ENCODE measurements around the gene DROSHA. TPM values are rescaled to one million over a fixed set of nuclear protein-coding genes. Genes with fewer than 3 reads are reported as not detected.
A peak's percentile ranks its signal among the peaks of the same experiment; 100 is the strongest.

DROSHA gene
- total and polyA plus RNA-seq, 8 donors = 25.2 to 77.2 (median 44.0) TPM

GRCh38 chr5:31412324-31412723, 119.6 kb downstream of the DROSHA start:
- intact Hi-C loops (cut with DNase I; ENCODE audit: low total_unique reads) = no loop called here
- Histone ChIP-seq H3K27ac (no peak overlapping the region), H3K27me3 (no peaks in the 10 kb centered on the region), H3K36me3 (peaks cover 3 to 92% (median 84%) of the 10 kb centered on the region in 4 donors), H3K4me1 (no peaks in the 10 kb centered on the region), H3K4me3 (no peak overlapping the region), H3K9me3 (no peaks in the 10 kb centered on the region)
- DNase-seq = peak in 1 of 2 donors; percentile 6
- WGBS, 5 donors = 68 to 81% (median 72%) methylated on average over 1 of the region's 1 CpG
- no peak for TF ChIP-seq POLR2AphosphoS5 (IDR thresholded peaks at IDR 0.05)
- TF ChIP-seq POLR2A (IDR thresholded peaks at IDR 0.05) = no peak
- TF ChIP-seq EP300 (IDR thresholded peaks at IDR 0.05) = no peak

GRCh38 chr5:31410089-31410488, 121.8 kb downstream of the DROSHA start:
- Histone ChIP-seq H3K36me3 (peaks cover 18 to 90% (median 82%) of the 10 kb centered on the region in 4 donors), H3K27me3 (no peaks in the 10 kb centered on the region), H3K4me1 (no peaks in the 10 kb centered on the region), H3K9me3 (no peaks in the 10 kb centered on the region), H3K27ac (no peak overlapping the region), H3K4me3 (no peak overlapping the region)
- DNase-seq = no peak
- intact Hi-C loops (cut with DNase I; ENCODE audit: low total_unique reads) = no loop called here
- 89 to 98% (median 95%) methylated on average over 5 of the region's 5 CpGs for WGBS, 5 donors
- TF ChIP-seq CTCF (IDR thresholded peaks at IDR 0.05) = no peak
- no peak for TF ChIP-seq POLR2A (IDR thresholded peaks at IDR 0.05)
- no peak for TF ChIP-seq EP300 (IDR thresholded peaks at IDR 0.05)
- TF ChIP-seq POLR2AphosphoS5 (IDR thresholded peaks at IDR 0.05) = no peak

GRCh38 chr5:31408814-31409213, 123.1 kb downstream of the DROSHA start:
- peak in 1 of 2 donors; percentile 34 for DNase-seq
- no peak for TF ChIP-seq EP300 (IDR thresholded peaks at IDR 0.05)
- TF ChIP-seq POLR2A (IDR thresholded peaks at IDR 0.05) = no peak
- TF ChIP-seq POLR2AphosphoS5 (IDR thresholded peaks at IDR 0.05) = no peak
- no peak for TF ChIP-seq CTCF (IDR thresholded peaks at IDR 0.05)
- Histone ChIP-seq H3K27me3 (no peaks in the 10 kb centered on the region), H3K36me3 (peaks cover 18 to 90% (median 85%) of the 10 kb centered on the region in 4 donors), H3K4me1 (no peaks in the 10 kb centered on the region), H3K9me3 (no peaks in the 10 kb centered on the region), H3K4me3 (no peak overlapping the region), H3K27ac (no peak overlapping the region)
- intact Hi-C loops (cut with DNase I; ENCODE audit: low total_unique reads) = no loop called here

DNA sequence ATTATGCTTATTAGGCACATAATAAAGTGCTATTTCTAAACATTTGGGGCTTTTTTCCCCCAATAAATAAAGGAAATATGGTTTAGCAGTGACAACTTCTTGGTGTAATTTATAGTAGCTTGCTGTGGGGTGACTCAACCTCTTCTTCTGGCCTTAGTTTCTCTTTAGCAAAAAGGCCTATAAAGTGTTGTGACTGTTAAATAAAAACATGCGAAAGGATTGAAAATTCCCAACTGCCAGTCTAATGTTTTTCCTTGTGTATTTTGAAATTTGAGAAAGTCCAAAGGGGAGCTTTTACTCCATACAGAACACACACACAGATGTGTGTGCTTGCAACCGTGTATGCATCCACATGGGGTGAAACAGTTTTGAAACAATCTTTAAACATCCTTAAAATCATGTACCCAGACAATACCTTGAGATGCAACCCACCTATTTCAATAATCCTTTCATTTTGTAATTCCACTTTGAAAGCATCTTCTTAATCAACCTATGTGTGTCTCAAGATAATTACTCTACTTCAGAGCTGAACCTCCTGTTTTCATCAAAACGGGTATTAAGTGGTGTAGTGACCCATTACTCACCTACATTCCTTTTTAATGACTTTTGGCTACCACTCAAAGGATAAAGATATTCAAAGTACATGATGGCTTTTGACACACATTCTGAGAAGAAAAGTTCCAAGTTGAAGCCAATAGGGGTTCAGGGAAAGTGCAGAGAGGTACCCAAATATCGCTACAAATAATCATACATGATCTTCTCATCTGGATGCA, 123.8 kb downstream of the DROSHA start:
- Histone ChIP-seq H3K4me1 (no peaks in the 10 kb centered on the region), H3K27me3 (no peaks in the 10 kb centered on the region), H3K4me3 (no peak overlapping the region), H3K9me3 (no peaks in the 10 kb centered on the region), H3K27ac (no peak overlapping the region), H3K36me3 (peaks cover 18 to 90% (median 83%) of the 10 kb centered on the region in 4 donors)
- 80 to 87% (median 83%) methylated on average over 4 of the region's 4 CpGs for WGBS, 5 donors
- DNase-seq = no peak
- intact Hi-C loops (cut with DNase I; ENCODE audit: low total_unique reads) = no loop called here
- TF ChIP-seq POLR2AphosphoS5 (IDR thresholded peaks at IDR 0.05) (no peak), EP300 (IDR thresholded peaks at IDR 0.05) (no peak), CTCF (IDR thresholded peaks at IDR 0.05) (no peak), POLR2A (IDR thresholded peaks at IDR 0.05) (no peak)

GRCh38 chr5:31404325-31404724, 127.6 kb downstream of the DROSHA start:
- Histone ChIP-seq H3K36me3 (peaks cover 24 to 90% (median 87%) of the 10 kb centered on the region in 4 donors), H3K9me3 (no peaks in the 10 kb centered on the region), H3K4me3 (no peak overlapping the region), H3K27ac (no peak overlapping the region), H3K27me3 (no peaks in the 10 kb centered on the region), H3K4me1 (no peaks in the 10 kb centered on the region)
- intact Hi-C loops (cut with DNase I; ENCODE audit: low total_unique reads) = no loop called here
- peak in 1 of 2 donors; percentile 12 for DNase-seq
- TF ChIP-seq POLR2AphosphoS5 (IDR thresholded peaks at IDR 0.05) (no peak), EP300 (IDR thresholded peaks at IDR 0.05) (no peak)
- WGBS, 5 donors = 83 to 93% (median 88%) methylated on average over 3 of the region's 3 CpGs

All from stomach (tissue), 9 donors.